GM18526 (cell line): ENCODE data around the gene TLE6.

Experiments used
- POLR2A ChIP-seq: IDR thresholded peaks from 3 replicates; pipeline ENCODE4 v1.6.1; 2011; ENCODE audit not compliant: insufficient read length; ENCODE audit errors: extremely low read depth

TLE6 gene

GRCh38 chr19:2977001-2977745 is at the start of gene TLE6:
Gene TLE6, plus strand, starts transcription at chr19:2977564. Its CDS starts 670 bp downstream, at chr19:2978234.
- peak; percentile 52 for TF ChIP-seq POLR2A

DNA sequence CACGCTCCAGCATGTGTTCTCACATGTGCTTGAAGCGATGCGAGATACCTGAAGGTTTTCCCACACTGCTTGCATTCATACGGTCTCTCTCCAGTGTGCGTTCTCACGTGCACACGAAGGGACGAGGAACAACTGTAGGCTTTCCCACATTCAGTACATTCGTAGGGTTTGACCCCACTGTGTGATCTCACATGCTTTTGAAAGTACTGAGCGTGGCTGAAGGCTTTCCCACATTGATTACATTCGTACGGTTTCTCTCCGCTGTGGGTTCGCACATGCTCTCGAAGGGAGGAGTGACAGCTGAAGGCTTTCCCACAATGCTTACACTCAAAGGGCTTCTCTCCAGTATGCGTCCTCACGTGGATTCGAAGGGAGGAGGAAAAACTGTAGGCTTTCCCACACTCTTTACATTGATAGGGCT is 43.9 kb upstream of the TLE6 start:
- TF ChIP-seq POLR2A, result no peak

DNA sequence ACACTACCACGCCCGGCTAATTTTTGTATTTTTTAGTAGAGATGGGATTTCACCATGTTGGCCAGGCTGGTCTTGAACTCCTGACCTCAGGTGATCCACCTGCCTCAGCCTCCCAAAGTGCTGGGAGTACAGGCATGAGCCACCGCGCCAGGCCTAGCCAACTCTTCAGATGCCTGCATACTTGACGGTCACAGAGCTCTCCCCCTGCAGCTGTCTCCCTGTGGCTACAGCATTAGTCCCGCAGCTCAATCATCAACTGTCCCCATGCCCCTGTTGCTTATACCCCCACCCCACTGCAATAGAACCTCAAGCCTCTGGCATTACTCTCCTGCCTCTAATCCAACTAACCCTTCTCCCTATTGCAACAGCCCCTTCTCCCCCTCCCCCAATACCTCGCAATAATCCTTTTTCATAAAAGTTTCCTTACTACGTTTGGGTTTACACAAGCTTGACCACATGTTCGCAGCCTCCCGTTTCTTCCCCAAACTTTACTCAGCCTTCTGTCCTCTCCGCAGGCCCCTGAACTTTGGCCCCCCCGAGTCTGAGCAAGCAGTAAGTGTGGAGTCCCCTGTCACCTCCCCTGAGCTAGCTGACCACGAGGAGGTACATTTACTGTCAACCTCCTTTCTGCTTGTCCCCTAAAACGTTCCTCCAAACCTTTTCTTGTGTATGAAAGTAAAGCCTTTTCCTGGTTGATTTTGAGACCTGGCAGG is 34.3 kb upstream of the TLE6 start:
- no peak for TF ChIP-seq POLR2A

DNA sequence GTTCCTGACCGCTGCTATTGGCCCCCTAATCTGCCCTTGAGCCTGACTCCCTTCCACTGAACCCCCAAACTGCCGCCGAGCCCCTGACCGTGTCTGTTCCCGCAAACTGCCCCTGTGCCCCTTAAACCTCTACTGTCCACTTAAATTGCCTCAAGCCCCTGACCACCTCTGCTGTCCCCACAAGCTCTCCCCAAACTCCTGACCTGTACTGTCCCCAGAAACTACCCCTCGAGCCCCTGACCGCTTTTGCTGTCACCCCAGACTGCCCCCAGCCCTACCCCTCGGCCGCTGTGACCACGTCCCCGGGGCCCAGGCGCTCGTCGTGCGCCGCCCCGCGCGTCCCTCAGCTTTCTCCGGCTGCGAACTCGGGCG is 33.0 kb upstream of the TLE6 start:
- TF ChIP-seq POLR2A, result no peak

- TF ChIP-seq POLR2A, result peak; percentile 38
These were observed 32.4 kb upstream of the TLE6 start, which contains the start of gene ZNF77 for GRCh38 chr19:2944775-2945574. Gene ZNF77, minus strand, starts transcription at chr19:2944971. Its CDS starts 131 bp downstream, at chr19:2944840.

DNA sequence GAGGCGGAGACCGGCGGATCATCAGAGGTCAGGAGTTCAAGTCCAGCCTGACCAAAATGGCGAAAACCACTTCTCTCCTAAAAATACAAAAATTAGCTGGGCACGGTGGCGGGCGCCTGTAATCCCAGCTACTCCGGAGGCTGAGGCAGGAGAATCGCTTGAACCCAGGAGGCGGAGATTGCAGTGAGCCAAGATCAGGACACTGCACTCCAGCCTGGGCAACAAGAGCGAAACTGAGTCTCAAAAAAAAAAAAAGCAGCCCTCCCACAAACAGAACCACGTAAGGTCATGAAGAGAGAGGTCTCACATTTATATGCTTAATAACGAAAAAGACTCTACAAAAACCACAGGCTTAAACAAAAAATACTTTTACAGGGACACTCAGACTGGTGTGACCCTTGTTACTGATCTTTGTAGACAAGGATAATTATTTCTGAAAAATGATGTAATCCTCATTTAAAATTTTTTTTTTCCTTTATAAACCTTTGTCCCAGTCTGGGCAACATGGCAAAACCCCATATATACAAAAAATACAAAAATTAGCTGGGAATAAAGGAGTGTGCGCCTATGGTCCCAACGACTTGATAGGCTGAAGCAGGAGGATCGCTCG is 31.7 kb upstream of the TLE6 start:
- no peak for TF ChIP-seq POLR2A

GRCh38 chr19:2949939-2950285 is 27.5 kb upstream of the TLE6 start:
- TF ChIP-seq POLR2A, result no peak

DNA sequence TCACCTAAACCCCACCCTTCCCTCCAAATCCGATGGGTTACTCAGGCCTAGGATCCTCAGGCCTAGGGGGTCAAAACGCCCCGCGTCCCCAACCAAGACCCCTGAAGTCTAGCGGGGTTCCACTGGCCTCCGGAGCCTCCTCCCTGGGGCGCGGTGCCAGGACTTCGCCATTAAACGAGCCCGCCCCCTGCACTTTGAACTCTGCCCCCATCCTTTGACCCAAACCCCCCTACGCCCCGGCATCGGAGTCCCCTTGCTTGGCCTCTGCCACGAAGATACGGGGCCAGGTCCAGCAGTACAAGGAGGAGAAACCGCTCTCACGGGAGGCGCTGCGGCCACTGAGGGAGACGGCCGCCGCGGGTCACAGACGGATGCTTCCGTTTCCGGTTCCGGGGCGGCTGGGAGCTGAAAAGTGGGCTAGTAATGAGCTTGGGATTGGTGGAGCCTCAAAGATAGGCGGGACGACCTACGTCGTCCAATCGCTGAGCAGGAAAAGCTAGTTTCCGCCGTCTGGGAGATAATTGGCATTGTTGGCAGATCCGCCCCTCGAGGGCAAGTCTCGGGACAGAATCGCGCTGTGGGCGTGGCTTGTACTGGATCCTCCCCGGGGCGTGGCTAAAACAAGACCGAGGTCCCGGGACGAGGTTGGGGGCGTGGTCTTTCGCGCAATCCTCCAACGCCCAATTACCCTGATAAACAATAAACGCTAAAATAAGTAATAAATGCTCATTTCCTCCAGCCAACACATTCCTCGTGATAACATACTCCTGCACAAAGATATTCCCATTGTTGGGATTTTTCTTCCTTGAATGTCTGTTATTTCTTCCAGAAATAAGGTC is 26.9 kb upstream of the TLE6 start:
- peak; percentile 96 for TF ChIP-seq POLR2A

- no peak for TF ChIP-seq POLR2A
These were observed 24.3 kb upstream of the TLE6 start for GRCh38 chr19:2952953-2953481.

GRCh38 chr19:2957160-2957559 is 20.2 kb upstream of the TLE6 start:
- TF ChIP-seq POLR2A, result no peak

- no peak for TF ChIP-seq POLR2A
These were observed 17.2 kb upstream of the TLE6 start for GRCh38 chr19:2960120-2960519.

DNA sequence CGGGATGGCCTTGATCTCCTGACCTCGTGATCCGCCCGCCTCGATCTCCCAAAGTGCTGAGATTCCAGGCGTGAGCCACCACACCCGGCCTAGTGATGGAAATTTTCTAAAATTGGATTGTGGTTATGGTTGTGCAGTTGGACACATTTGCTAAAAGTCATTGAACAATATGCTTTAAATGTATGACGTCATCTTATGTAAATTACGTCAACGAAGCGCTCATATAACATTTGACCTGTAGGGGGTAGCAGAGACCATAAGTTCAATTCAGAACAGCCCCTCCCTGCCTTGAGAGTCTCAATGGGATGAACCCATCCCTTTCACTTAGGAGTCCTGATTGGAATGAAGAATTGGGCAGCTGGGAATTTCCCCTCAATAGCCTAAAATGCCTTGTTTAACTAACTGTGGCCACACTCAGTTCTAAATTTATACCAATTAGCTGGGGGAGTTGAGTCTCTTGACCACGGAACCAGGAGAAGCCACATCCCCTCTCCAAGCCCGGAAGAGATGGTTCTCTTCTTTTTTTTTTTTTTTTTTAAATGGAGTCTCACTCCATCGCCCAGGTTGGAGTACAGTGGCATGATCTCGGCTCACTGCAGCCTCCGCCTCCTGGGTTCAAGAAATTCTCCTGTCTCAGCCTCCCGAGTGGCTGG is 15.2 kb upstream of the TLE6 start:
- TF ChIP-seq POLR2A, result no peak

DNA sequence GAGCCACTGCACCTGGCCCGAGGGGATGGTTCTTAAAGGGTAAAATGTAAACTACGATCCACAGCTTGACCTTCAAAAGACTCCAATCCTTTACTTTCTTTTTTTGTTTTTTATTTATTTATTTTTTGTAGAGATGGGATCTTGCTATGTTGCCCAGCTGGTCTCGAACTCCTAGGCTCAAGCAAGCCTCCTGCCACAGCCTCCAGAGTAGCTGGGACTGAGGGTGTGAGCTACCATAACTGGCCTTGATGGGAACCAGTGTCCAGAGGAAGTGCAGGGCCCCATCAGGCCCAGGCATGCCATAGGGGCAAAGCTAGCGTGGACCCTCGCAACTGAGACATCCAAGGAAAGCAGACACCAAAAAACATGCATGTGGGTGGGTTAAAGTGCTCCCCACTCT is 14.2 kb upstream of the TLE6 start:
- TF ChIP-seq POLR2A, result no peak

DNA sequence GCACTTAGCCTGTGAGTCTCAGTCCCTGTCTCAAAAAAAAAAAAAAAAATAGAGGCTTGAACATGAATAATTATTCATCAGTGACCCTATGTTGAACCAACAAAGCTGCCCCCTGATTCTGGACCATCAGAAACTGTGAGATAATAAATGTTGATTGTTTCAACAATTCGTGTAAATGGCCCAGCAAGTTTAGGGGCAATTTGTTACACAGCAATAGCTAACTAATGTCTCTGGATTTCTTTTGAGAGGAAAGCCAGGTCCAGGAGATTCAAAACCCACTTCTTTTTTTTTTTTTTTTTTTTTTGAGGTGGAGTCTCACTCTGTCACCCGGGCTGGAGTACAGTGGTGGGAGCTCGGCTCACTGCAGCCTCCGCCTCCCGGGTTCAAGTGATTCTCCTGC is 12.5 kb upstream of the TLE6 start:
- TF ChIP-seq POLR2A, result no peak
